ENCODE results near the gene UBP1. TPM values are rescaled to one million over a fixed set of nuclear protein-coding genes. Genes with fewer than 3 reads are reported as not detected.

UBP1 gene
- polyA plus RNA-seq, 12 donors, result 41.1 to 91.5 (median 58.4) TPM; not detected in 1

GRCh38 chr3:33394403-33395054, 45.7 kb downstream of the UBP1 start:
- no peak for DNase-seq

- DNase-seq, result no peak
Observed at GRCh38 chr3:33392703-33393125, 47.5 kb downstream of the UBP1 start.

- no peak for DNase-seq
Observed at GRCh38 chr3:33392144-33392543, 48.1 kb downstream of the UBP1 start.

DNA sequence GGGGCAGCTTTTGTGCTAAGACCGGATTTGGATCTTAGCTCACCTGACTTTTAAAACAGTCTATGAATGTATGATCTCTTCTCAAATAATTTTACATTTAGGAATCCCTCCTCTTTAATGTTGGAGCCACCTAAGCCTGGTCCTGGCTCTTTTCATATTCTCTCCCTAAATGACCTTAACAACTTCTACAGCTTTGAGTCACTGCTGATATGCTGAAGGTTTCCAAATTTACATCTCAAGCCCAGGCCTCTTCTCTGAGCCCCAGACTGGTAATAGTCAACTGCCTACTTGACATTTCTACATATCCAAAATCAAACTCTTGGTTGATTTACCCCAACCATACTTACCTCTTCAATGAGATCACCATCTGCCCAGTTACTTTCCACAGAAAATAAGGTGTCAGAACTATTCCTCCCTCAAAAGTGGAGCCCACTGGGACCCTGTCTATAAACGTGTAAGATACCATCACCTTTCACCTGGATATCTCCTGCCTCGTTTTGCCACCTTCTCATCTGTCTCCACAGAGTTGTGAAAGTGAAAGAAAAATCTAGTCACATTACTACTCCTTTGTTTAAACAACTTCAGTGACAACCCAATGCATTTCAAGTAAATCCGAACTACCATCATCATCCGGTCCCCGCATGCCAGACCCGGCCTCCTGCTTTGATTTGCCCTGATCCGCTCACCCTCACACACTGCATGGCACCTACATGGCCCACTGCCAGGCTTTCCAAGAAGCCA, 48.8 kb downstream of the UBP1 start:
- DNase-seq, result no peak

GRCh38 chr3:33389908-33390307, 50.3 kb downstream of the UBP1 start:
- DNase-seq, result no peak

GRCh38 chr3:33388374-33389100, 51.7 kb downstream of the UBP1 start:
- DNase-seq, result no peak

DNA sequence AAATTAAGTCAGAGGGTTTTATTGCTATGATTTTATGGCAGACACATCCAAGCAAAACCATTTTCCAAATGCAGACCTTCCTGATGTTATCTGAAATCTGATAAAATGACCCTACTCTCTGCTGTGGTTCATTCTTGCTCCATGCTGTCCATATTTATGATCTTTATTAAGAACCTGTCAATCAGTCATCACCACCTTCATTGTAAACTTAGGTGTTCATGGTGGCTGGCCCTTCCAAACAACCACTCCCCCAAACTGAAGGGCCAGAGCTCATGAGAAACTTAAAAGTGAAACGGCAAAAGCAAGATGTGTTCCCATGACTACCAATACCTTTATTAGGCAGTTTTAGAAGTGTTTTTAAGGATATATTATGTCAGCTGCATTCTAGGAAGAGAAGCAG, 53.6 kb downstream of the UBP1 start:
- no peak for DNase-seq

DNA sequence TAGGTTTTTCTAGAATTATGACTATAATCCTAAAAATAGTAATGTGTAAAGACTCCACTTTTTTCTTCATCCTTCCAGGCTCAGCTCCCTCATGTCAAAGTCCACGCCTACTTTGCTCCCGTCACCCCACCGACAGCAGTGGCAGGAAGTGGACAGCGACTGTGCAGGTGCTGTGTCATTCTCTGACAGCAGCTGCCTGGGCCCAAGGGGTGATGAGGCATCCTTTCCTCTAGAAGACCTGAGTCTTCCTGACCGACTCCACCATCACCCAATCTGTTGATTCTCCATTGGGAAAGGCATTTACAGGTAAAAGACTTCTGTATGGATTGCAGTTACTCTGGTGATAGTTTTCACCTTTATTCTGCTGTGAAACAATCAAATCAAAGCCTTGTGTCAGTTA, 54.8 kb downstream of the UBP1 start:
- DNase-seq, result no peak

- DNase-seq, result no peak
Observed at GRCh38 chr3:33383951-33384350, 56.3 kb downstream of the UBP1 start.

- no peak for DNase-seq
Observed at GRCh38 chr3:33380653-33381052, 59.6 kb downstream of the UBP1 start.

DNA sequence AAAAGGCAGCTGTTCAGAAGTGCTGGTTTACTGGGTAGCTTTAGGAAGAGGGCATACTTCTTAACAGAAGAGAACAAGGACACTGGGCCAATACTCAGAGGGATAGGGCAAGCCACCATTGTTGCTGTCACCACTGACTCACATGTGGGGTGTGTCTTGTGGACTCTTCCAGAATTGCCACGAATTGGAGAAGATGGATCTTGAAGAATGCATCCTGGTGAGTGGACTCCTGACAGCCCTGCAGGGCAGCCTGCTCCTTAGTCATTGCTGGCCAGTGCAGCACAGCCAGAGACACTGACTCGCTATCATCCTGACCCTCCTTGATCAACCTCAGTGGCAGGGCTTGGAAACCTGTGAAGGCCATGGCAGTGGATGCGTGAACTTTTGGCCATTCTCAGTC, 62.3 kb downstream of the UBP1 start:
- no peak for DNase-seq

- no peak for DNase-seq
Observed at GRCh38 chr3:33377489-33377888, 62.7 kb downstream of the UBP1 start.

DNA sequence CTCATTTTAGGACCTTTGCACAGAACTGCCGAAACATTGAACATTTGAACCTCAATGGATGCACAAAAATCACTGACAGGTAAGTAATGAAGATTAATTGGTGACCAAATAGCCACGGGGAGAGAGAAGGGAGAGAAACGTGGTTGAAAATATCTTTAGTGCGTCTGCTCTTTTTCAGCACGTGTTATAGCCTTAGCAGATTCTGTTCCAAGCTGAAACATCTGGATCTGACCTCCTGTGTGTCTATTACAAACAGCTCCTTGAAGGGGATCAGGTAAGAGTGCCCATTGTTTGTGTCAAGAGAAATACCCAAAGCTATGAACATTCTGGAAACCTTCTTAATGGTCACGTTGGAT, 67.1 kb downstream of the UBP1 start:
- DNase-seq, result no peak

DNA sequence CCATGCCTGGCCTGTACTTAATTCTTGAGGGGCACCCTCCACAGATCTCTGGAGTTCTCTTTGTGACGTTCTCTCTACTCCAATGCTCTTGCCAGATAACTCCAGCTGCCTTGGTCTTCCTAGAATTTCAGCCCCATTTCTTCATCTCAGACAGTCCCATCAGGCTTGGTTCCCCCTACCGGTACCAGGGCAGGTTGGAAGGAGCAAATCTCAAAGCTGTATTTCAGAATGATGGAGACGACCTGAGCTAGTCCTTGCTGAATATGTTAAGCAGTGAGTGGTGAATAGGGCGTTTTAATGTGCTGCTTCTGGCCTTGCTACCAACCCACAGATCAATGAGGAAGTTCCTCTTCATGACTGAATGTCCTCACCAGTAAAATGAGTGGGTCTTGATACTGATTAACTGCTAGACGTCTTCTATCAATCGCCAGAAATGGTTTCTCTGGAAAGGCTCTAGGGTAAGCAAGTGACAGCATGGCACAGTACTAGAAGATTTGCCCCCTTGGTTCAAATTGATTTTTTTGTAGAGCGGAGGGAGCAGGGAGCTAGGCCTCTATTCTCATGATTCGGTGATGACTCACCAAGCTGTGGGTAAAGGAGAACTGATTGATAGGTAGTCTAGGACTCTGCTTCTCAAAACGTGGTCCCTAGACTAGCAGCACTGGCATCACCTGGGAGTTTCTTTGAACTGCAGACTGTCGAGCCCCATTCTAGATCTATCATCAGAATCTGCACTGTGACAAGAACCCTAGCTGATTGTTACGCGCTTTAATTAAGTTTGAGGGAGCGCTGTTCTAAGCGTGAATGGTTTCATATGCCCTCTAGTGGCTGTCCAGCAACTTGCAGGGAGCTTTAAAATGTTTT, 67.8 kb downstream of the UBP1 start:
- peak; percentile 42 for DNase-seq

- no peak for DNase-seq
Observed at GRCh38 chr3:33364531-33365128, 75.6 kb downstream of the UBP1 start.

DNA sequence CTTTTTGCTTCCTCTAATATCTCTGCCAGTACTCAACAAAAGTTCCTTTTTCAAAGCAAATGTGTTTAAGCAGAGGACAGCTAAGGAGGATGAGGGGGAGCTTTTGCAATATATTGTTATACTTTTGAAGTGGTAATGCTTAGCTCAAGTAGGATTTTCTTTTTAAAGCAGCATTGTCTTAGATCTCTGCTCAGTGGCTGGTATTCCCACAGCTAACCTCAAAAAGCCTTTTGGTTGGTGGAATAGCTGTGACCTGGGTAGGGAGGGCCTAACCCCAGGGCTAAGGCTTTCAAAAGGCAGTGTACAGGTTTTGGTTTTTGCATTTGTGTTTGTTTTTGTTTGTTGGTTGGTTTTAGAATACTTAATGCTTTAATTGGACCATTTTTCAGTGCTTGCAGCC, 76.1 kb downstream of the UBP1 start:
- no peak for DNase-seq

DNA sequence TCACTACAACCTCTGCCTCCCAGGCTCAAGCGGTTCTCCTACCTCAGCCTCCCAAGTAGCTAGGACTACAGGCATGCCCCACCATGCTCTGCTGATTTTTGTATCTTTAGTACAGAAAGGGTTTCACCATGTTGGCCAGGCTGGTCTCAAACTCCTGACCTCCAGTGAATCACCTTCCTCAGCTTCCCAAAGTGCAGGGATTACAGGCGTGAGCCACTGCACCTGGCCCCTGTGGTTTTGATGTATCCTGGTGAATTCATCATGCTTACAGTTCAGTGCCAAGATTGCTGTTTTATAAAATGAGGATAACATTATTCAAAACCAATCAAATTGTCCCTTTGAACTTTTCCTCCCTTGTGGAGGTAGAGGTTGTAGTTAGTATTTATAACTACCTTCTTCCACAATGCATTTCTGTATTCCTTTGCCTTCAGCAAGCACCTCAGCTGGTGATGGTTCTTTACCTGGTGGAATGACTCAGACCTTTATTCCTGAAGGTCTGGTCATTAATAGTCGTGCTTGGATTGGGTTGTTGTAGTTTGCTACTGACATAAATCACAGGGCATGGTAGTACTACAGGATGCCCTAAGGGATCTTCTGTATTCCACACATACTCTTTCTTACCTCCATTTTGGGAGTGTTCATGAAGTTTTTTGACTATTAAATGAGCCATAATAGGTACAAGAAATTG, 76.9 kb downstream of the UBP1 start:
- no peak for DNase-seq

GRCh38 chr3:33360136-33360825, 79.9 kb downstream of the UBP1 start:
- no peak for DNase-seq

DNA sequence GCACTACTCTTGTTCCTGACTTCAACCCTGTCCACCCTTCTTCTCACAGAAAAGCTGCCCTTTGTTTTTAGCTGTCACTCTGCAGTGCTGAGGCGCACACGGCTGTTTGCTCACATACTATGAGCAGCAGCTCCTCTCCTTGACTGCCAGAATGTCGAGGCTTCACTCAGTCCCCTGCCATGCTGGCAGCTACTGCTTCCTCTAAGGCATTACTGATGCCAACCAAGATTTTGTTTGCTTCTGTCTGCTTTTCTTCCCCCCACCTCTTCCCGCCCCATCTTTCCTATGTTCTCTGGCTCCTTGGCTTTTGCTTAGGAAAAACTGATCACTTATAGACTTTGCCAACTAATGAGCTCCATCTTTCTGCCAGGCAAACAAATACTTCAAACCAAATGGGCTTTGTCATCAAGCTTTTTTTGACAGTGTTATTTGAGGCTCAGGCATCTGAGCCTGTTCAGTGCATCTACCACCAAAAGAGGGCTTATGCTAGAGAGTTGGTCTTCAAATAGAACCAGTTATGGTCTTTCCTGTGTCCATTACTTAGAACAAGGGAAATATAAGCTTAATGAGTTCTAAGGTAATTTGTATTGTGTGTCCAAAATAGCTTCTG, 81.9 kb downstream of the UBP1 start:
- DNase-seq, result peak; percentile 28

GRCh38 chr3:33355611-33356010, 84.6 kb downstream of the UBP1 start:
- DNase-seq, result no peak

Data from muscle of arm (tissue), 12 donors.